ENCODE measurements around the gene FHAD1.

GRCh38 chr1:15425521-15425920 lies 178.5 kb downstream of the FHAD1 start:
- TF ChIP-seq CTCF (IDR thresholded peaks at IDR 0.05 in 2 of 3, conservative IDR thresholded peaks at IDR 0.05 in 1 of 3; ENCODE audit: borderline replicate concordance in 1 of 3, insufficient read depth in 1 of 3, low read depth in 2 of 3, low read length in 2 of 3) (no peak), EZH2 (IDR thresholded peaks at IDR 0.05) (no peak), POLR2AphosphoS5 (IDR thresholded peaks at IDR 0.05; ENCODE audit: low read depth, low read length) (no peak), MAX (IDR thresholded peaks at IDR 0.05) (no peak), SRF (IDR thresholded peaks at IDR 0.05; ENCODE audit: low read depth) (no peak), YY1 (IDR thresholded peaks at IDR 0.05; ENCODE audit: extremely low read depth, insufficient replicate concordance, low read depth, low read length) (no peak), POLR2A (IDR thresholded peaks at IDR 0.05; ENCODE audit: borderline replicate concordance, extremely low read depth, insufficient read depth, insufficient read length) (no peak), EZH2phosphoT487 (IDR thresholded peaks at IDR 0.05; ENCODE audit: borderline replicate concordance) (no peak), ZBTB33 (IDR thresholded peaks at IDR 0.05; ENCODE audit: extremely low read depth, insufficient replicate concordance, low read length) (no peak), CBX3 (IDR thresholded peaks at IDR 0.05; ENCODE audit: low read depth) (no peak), RAD21 (IDR thresholded peaks at IDR 0.05; ENCODE audit: low read depth) (no peak), FOSL1 (IDR thresholded peaks at IDR 0.05; ENCODE audit: low read depth) (no peak), JUND (IDR thresholded peaks at IDR 0.05) (no peak)

Data from HCT116 (cell line).